ENCODE data around the gene TRPM7.

Gene TRPM7

DNA sequence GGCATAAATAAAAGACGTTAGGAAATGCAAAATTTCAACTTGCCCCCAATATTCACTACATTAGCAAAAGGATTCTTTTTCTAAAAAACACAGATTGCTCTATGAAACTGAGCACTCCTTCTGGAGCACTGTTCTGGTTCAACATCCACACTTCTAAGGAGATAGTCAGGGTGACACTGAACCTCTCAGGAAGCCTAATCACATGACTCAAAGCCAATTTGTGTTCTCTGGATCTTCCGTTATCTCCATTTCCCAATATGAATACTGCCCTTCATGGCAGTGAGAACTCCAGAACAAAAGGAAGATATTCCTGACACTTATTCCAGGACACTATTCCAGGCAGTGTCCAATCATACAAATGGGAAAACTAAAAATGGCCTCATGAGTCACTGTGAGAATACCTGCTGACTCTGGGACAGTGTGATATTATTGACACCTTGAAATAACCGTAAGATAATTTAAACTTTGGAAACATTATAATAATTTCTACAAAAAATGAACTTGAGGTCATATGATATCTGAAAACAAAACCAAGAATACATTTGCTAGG lies 21.4 kb upstream of the TRPM7 start:
- TF ChIP-seq CREB1 (IDR thresholded peaks at IDR 0.05; ENCODE audit: low read depth) (no peak), RAD21 (IDR thresholded peaks at IDR 0.05; ENCODE audit: low read depth) (no peak), EGR1 (IDR thresholded peaks at IDR 0.05) (no peak), TEAD4 (IDR thresholded peaks at IDR 0.05) (no peak), FOXM1 (IDR thresholded peaks at IDR 0.05; ENCODE audit: borderline replicate concordance, low read depth) (no peak), EP300 (IDR thresholded peaks at IDR 0.05; ENCODE audit: borderline replicate concordance) (no peak), TAF1 (IDR thresholded peaks at IDR 0.05; ENCODE audit: low read depth) (no peak), ZBTB7A (IDR thresholded peaks at IDR 0.05; ENCODE audit: low read depth) (no peak), TCF12 (IDR thresholded peaks at IDR 0.05; ENCODE audit: low read depth) (no peak), CEBPB (IDR thresholded peaks at IDR 0.05) (no peak), YY1 (IDR thresholded peaks at IDR 0.05; ENCODE audit: low read depth) (no peak), NFIC (IDR thresholded peaks at IDR 0.05) (no peak)
- TF ChIP-seq, protein P1, sequence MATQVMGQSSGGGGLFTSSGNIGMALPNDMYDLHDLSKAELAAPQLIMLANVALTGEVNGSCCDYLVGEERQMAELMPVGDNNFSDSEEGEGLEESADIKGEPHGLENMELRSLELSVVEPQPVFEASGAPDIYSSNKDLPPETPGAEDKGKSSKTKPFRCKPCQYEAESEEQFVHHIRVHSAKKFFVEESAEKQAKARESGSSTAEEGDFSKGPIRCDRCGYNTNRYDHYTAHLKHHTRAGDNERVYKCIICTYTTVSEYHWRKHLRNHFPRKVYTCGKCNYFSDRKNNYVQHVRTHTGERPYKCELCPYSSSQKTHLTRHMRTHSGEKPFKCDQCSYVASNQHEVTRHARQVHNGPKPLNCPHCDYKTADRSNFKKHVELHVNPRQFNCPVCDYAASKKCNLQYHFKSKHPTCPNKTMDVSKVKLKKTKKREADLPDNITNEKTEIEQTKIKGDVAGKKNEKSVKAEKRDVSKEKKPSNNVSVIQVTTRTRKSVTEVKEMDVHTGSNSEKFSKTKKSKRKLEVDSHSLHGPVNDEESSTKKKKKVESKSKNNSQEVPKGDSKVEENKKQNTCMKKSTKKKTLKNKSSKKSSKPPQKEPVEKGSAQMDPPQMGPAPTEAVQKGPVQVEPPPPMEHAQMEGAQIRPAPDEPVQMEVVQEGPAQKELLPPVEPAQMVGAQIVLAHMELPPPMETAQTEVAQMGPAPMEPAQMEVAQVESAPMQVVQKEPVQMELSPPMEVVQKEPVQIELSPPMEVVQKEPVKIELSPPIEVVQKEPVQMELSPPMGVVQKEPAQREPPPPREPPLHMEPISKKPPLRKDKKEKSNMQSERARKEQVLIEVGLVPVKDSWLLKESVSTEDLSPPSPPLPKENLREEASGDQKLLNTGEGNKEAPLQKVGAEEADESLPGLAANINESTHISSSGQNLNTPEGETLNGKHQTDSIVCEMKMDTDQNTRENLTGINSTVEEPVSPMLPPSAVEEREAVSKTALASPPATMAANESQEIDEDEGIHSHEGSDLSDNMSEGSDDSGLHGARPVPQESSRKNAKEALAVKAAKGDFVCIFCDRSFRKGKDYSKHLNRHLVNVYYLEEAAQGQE (IDR thresholded peaks at IDR 0.05; ENCODE audit: low read depth) = no peak
- TF ChIP-seq, protein P2, sequence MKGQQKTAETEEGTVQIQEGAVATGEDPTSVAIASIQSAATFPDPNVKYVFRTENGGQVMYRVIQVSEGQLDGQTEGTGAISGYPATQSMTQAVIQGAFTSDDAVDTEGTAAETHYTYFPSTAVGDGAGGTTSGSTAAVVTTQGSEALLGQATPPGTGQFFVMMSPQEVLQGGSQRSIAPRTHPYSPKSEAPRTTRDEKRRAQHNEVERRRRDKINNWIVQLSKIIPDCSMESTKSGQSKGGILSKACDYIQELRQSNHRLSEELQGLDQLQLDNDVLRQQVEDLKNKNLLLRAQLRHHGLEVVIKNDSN (IDR thresholded peaks at IDR 0.05) = no peak
- TF ChIP-seq, protein P3, sequence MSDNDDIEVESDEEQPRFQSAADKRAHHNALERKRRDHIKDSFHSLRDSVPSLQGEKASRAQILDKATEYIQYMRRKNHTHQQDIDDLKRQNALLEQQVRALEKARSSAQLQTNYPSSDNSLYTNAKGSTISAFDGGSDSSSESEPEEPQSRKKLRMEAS (IDR thresholded peaks at IDR 0.05) = no peak

DNA sequence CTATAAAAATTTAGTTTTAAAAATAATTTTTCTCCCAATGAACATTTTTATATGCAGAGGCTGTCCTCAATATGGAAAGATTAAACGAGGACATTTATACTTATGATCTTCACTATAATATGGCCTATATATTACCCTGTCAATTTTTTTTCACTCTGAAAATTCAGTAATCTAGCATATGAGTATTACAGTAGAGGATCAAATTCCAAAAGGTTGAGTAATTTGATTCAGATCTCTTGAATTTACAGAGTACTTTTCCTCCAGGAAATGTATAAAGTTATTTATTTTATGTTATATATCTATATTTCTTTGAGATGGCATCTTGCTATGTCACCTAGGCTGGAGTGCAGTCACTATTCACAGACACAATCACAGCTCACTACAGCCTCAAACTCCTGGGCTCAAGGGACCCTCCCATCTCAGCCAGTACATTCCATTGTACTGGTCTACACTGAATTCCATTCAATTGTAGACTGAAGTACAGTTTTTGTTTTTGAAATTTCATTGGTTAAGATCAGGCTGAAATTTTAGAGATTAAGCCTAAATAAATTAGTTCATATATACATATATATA lies 16.3 kb upstream of the TRPM7 start:
- no peak for TF ChIP-seq CEBPB (IDR thresholded peaks at IDR 0.05)
- TF ChIP-seq, protein P3 (IDR thresholded peaks at IDR 0.05) = no peak
- TF ChIP-seq NFIC (IDR thresholded peaks at IDR 0.05) = no peak
- no peak for TF ChIP-seq ZBTB7A (IDR thresholded peaks at IDR 0.05; ENCODE audit: low read depth)
- TF ChIP-seq EP300 (IDR thresholded peaks at IDR 0.05; ENCODE audit: borderline replicate concordance) = no peak
- TF ChIP-seq TEAD4 (IDR thresholded peaks at IDR 0.05) = no peak
- TF ChIP-seq YY1 (IDR thresholded peaks at IDR 0.05; ENCODE audit: low read depth) = no peak
- no peak for TF ChIP-seq EGR1 (IDR thresholded peaks at IDR 0.05)
- no peak for TF ChIP-seq TAF1 (IDR thresholded peaks at IDR 0.05; ENCODE audit: low read depth)
- TF ChIP-seq TCF12 (IDR thresholded peaks at IDR 0.05; ENCODE audit: low read depth) = no peak
- no peak for TF ChIP-seq RAD21 (IDR thresholded peaks at IDR 0.05; ENCODE audit: low read depth)
- TF ChIP-seq, protein P2 (IDR thresholded peaks at IDR 0.05) = no peak
- TF ChIP-seq, protein P1 (IDR thresholded peaks at IDR 0.05; ENCODE audit: low read depth) = no peak
- no peak for TF ChIP-seq CREB1 (IDR thresholded peaks at IDR 0.05; ENCODE audit: low read depth)
- TF ChIP-seq FOXM1 (IDR thresholded peaks at IDR 0.05; ENCODE audit: borderline replicate concordance, low read depth) = no peak

DNA sequence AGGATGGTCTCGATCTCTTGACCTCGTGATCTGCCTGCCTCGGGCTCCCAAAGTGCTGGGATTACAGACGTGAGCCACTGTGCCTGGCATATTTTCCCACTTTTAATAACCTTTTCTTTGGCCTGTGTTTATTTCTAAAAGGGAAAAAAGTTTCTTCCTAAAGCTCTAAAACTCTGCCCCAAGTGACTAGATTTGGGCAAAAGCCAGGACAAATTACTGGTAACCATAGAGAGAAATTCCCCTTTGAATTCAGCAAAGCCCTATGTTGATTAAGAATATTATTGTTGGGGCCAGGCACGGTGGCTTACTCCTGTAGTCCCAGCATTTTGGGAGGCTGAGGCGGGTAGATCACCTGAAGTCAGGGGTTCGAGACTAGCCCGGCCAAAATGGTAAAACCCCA lies 11.5 kb upstream of the TRPM7 start:
- TF ChIP-seq, protein P2 (IDR thresholded peaks at IDR 0.05) = no peak
- TF ChIP-seq CREB1 (IDR thresholded peaks at IDR 0.05; ENCODE audit: low read depth) (no peak), CEBPB (IDR thresholded peaks at IDR 0.05) (no peak), TAF1 (IDR thresholded peaks at IDR 0.05; ENCODE audit: low read depth) (no peak)
- TF ChIP-seq, protein P3 (IDR thresholded peaks at IDR 0.05) = no peak
- TF ChIP-seq, protein P1 (IDR thresholded peaks at IDR 0.05; ENCODE audit: low read depth) = no peak
